Endothelial cell of umbilical vein (primary cell): ENCODE data around the gene SUSD5. TPM values are rescaled to one million over a fixed set of nuclear protein-coding genes. Genes with fewer than 3 reads are reported as not detected.

ENCODE experiments used
- BruUV-seq: library from RNA; stranded (reverse); fragments of 400-500 nt; replicated peaks from 2 replicates; lab custom pipeline; 2021; lab: Mats Ljungman, UMichigan
- CTCF ChIA-PET: fragments of 300-600, 350-600 bp; sonication (Branson Sonifier 250); formaldehyde crosslinking; loops from one replicate; lab custom pipeline; 2021; ENCODE audit warnings: antibody characterized with exemption, inconsistent platforms; lab: Charles Lee
- POLR2A ChIA-PET: fragments of 300-600, 350-600 bp; sonication (Branson Sonifier 250); formaldehyde crosslinking; loops from one replicate; lab custom pipeline; 2021; ENCODE audit warnings: antibody characterized with exemption, inconsistent platforms; lab: Charles Lee
- DNase-seq: peaks from one replicate; pipeline ENCODE4 v3.0.0-alpha.2; 2011; ENCODE audit warnings: low read depth, low spot score
- FAIRE-seq: peaks from 2 replicates; lab custom pipeline; 2011; peaks lifted over from hg19 to GRCh38; lab: Jason Lieb, UNC
- H2AFZ ChIP-seq: 2 replicates; pipeline ENCODE4 v1.6.0; 2012; ENCODE audit warnings: low read depth, low read length, control low read depth, inconsistent platforms
- H3K27ac ChIP-seq: 2 replicates; pipeline ENCODE4 v1.5.1; 2011; ENCODE audit warnings: low read depth, mild to moderate bottlenecking, control low read depth, low read length, moderate library complexity; ENCODE audit not compliant: insufficient read depth
- H3K27me3 ChIP-seq, 2 experiments: 2 replicates each; pipeline versions ENCODE4 v1.6.0 to v1.6.1; 2011; ENCODE audit warnings: low read length in 2 of 2, mixed read lengths in 1 of 2; ENCODE audit not compliant: control insufficient read depth in 2 of 2, insufficient read depth in 2 of 2
- H3K36me3 ChIP-seq, 2 experiments: 2 replicates in 1 of 2; 3 replicates in 1 of 2; pipeline ENCODE4 v1.5.1; 2011; ENCODE audit warnings: low read length in 2 of 2, mild to moderate bottlenecking in 1 of 2, moderate library complexity in 1 of 2; ENCODE audit not compliant: control insufficient read depth in 2 of 2, insufficient read depth in 2 of 2; ENCODE audit errors: extremely low read depth in 1 of 2
- H3K4me1 ChIP-seq: 3 replicates; pipeline ENCODE4 v1.5.1; 2011; ENCODE audit warnings: mild to moderate bottlenecking, low read length; ENCODE audit not compliant: control insufficient read depth, insufficient read depth; ENCODE audit errors: extremely low read depth
- H3K4me2 ChIP-seq: 2 replicates; pipeline ENCODE4 v1.6.1; 2011; ENCODE audit warnings: low read length, control low read depth, mixed read lengths; ENCODE audit not compliant: insufficient read depth
- H3K4me3 ChIP-seq, 3 experiments: fragments of 200-600 bp in 1 of 3; sonication (generic), shearing (Covaris generic) in 1 of 3; replicated peaks in 1 of 3; 2 replicates each; pipeline ENCODE4 v1.5.1; 2011 to 2016; ENCODE audit warnings: control low read depth in 3 of 3, low read length in 3 of 3, mild to moderate bottlenecking in 2 of 3, inconsistent platforms in 1 of 3, low read depth in 1 of 3, moderate library complexity in 1 of 3; ENCODE audit not compliant: insufficient read depth in 1 of 3
- H3K79me2 ChIP-seq: 2 replicates; pipeline ENCODE4 v1.6.0; 2012; ENCODE audit warnings: low read length, inconsistent platforms; ENCODE audit not compliant: control insufficient read depth, insufficient read depth
- H3K9ac ChIP-seq: replicated peaks from 2 replicates; pipeline ENCODE3; 2011; ENCODE audit warnings: low read length, control low read depth; ENCODE audit not compliant: insufficient read depth; ENCODE audit errors: extremely low read depth
- H3K9me1 ChIP-seq: replicated peaks from 3 replicates; pipeline ENCODE4 v1.6.0; 2011; ENCODE audit warnings: mild to moderate bottlenecking, low read length; ENCODE audit not compliant: control insufficient read depth, insufficient read depth; ENCODE audit errors: extremely low read depth
- H3K9me3 ChIP-seq: replicated peaks from 2 replicates; pipeline ENCODE4 v1.5.1; 2012; ENCODE audit warnings: low read length, inconsistent platforms; ENCODE audit not compliant: control insufficient read depth, insufficient read depth
- H4K20me1 ChIP-seq: replicated peaks from 2 replicates; pipeline ENCODE3; 2011; ENCODE audit warnings: mild to moderate bottlenecking, low read length; ENCODE audit not compliant: control insufficient read depth, insufficient read depth; ENCODE audit errors: extremely low read depth
- CTCF ChIP-seq, 2 donors: IDR thresholded peaks; 1 replicate in 1 of 2; 2 replicates in 1 of 2; pipeline ENCODE4 v1.5.1; 2011; ENCODE audit warnings: low read length in 2 of 2, mild to moderate bottlenecking in 2 of 2, moderate library complexity in 2 of 2, control low read depth in 1 of 2, inconsistent platforms in 1 of 2, low read depth in 1 of 2; ENCODE audit not compliant: insufficient read depth in 1 of 2; ENCODE audit errors: extremely low read depth in 1 of 2
- EZH2 ChIP-seq: IDR thresholded peaks from 2 replicates; pipeline ENCODE4 v1.6.1; 2012; ENCODE audit warnings: borderline replicate concordance, low read depth, mild to moderate bottlenecking, moderate library complexity, low read length, inconsistent platforms; ENCODE audit not compliant: severe bottlenecking
- FOS ChIP-seq: IDR thresholded peaks from 2 replicates; pipeline ENCODE4 v1.6.1; 2011; ENCODE audit warnings: mild to moderate bottlenecking, low read length, moderate library complexity, borderline replicate concordance; ENCODE audit not compliant: insufficient read depth
- GATA2 ChIP-seq: IDR thresholded peaks from 2 replicates; pipeline ENCODE4 v1.7.0; 2011; ENCODE audit warnings: low read depth, mild to moderate bottlenecking, moderate library complexity, mixed read lengths, low read length; ENCODE audit not compliant: insufficient read length, insufficient read depth
- JUN ChIP-seq: IDR thresholded peaks from 2 replicates; pipeline ENCODE4 v1.6.1; 2011; ENCODE audit warnings: borderline replicate concordance, low read depth; ENCODE audit not compliant: insufficient read length, insufficient read depth
- MYC ChIP-seq: IDR thresholded peaks from one replicate; pipeline ENCODE4 v1.6.1; 2011; ENCODE audit warnings: mild to moderate bottlenecking, low read depth, low read length
- POLR2A ChIP-seq: IDR thresholded peaks from 2 replicates; pipeline ENCODE4 v1.6.1; 2012; ENCODE audit warnings: low read depth, mild to moderate bottlenecking, control low read depth, low read length
- POLR2AphosphoS5 ChIP-seq: IDR thresholded peaks from 2 replicates; pipeline ENCODE4 v1.6.1; 2012; ENCODE audit warnings: low read depth, mild to moderate bottlenecking, control low read depth, low read length, moderate library complexity; ENCODE audit not compliant: insufficient read depth
- dilution Hi-C: fragments of 300-500 bp; cut with MboI; formaldehyde crosslinking; loops from one replicate; pipeline ENCODE4 v1.15.0; 2019; ENCODE audit warnings: low sequenced_read_pairs; ENCODE audit not compliant: extremely low pct_ligation_motif_present
- intact Hi-C: fragments of 100-400 bp; cut with micrococcal nuclease; formaldehyde crosslinking; loops from one replicate; pipeline ENCODE4 v1.10.0; 2022
- polyA plus RNA-seq, 4 experiments: library from polyadenylated mRNA; depleted of rRNA in 3 of 4; stranded (reverse) in 3 of 4; unstranded in 1 of 4; fragments of >200 nt; gene quantifications; 2 replicates each; pipeline versions ENCODE4 v1.2.1 to v1.2.3, GENCODE V29; 2011 to 2012; ENCODE audit warnings: missing spikeins in 1 of 4
- total RNA-seq: library from RNA; stranded (reverse); gene quantifications from 2 replicates; pipeline ENCODE4 v1.2.3, GENCODE V29; 2021

The SUSD5 gene
- total and polyA plus RNA-seq, 2 donors (not counting 3 experiments of a cell fraction or from before 2014, with no cell fraction given), result 7.7 to 18.8 TPM

- DNase-seq (no peak), FAIRE-seq (no peak)
- no peak overlapping the region for H3K9ac ChIP-seq
- H2AFZ ChIP-seq, result no peak overlapping the region
- no peaks in the 10 kb centered on the region for H3K27me3 ChIP-seq
- ChIA-PET CTCF (interaction anchor here (2.6 kb wide), 1 partner anchor 199 kb away, joined by 14 read pairs; no protein-coding TSS in a partner anchor), POLR2A (no interaction called here)
- intact Hi-C loops, result no loop called here
- H3K36me3 ChIP-seq, result peaks cover 0 to 1% of the 10 kb centered on the region in 2 experiments
- no peaks in the 10 kb centered on the region for H4K20me1 ChIP-seq
- no peak for TF ChIP-seq EZH2
- no peak for TF ChIP-seq JUN
- no peak for TF ChIP-seq FOS
- TF ChIP-seq GATA2, result no peak
- TF ChIP-seq CTCF (IDR thresholded peaks at IDR 0.05; ENCODE audit: extremely low read depth in 1 of 2, insufficient read depth in 1 of 2, low read depth in 1 of 2, low read length in 2 of 2), result no peak
- TF ChIP-seq MYC, result no peak
- no peak for TF ChIP-seq POLR2AphosphoS5
- TF ChIP-seq POLR2A, result no peak
- H3K9me3 ChIP-seq, result no peaks in the 10 kb centered on the region
- dilution Hi-C loops, result no loop called here
- H3K4me1 ChIP-seq, result no peaks in the 10 kb centered on the region
- H3K9me1 ChIP-seq, result no peaks in the 10 kb centered on the region
- H3K4me3 ChIP-seq, result no peak overlapping the region
- BruUV-seq, result no TSS peak
- no peaks in the 10 kb centered on the region for H3K79me2 ChIP-seq
- no peak overlapping the region for H3K27ac ChIP-seq
- no peak overlapping the region for H3K4me2 ChIP-seq
Measured at GRCh38 chr3:33173672-33174071, 44.9 kb downstream of the SUSD5 start.
